GM18861 (cell line): ENCODE measurements around the gene SND1.
A peak's percentile ranks its signal among the peaks of the same experiment; 100 is the strongest.

Source experiments
- ATAC-seq: cut with Tn5 transposase; IDR thresholded peaks from one replicate; pipeline ENCODE4 v1.9.1; 2021; ENCODE audit not compliant: unreplicated experiment

Gene SND1

DNA sequence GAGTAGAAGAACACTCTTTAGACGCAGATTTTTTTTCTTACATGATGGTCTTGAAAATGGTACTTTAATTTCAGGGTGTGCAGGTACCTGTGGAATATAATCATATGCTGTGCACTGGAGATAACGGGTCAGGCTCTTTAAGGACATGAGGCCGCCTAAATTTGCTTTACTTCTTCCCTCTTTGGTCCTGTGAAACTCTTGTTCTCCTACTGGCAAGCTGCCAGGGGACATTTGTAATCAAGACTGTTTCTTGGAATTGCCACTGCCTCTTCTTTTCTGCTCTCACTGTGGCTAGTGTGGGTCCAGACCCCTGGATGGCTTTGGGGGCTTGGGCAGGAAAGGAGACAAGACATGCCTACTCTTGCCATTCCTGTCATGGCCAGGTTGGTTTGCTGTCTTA lies 146.0 kb downstream of the SND1 start:
- ATAC-seq = no peak

DNA sequence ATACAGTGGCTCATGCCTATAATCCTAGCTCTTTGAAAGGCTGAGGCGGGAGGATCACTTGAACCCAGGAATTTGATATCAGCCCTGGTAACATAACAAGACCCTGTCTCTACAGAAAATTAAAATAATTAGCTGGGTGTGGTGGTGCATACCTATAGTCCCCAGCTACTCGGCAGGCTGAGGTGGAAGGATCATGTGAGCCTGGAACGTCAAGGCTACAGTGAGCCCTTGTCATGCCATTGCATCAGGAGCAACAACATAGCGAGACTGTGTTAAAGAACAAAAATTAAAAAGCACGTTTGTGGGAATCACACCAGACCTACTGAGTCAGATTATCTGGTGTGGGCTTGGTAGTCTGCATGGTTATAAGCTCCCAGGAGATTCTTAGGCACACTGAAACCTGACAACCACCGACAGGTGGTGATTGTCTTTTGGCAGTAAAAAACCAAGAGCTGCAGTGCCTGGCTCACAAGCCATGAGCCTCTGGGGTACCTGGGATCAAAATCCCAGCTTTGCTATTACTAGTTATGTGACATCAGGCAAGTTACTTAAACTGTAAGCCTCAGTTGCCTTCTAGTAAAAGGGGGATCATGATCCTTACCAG lies 146.9 kb downstream of the SND1 start:
- ATAC-seq = no peak

- ATAC-seq = no peak
Measured at GRCh38 chr7:127799535-127800305, 147.7 kb downstream of the SND1 start.

DNA sequence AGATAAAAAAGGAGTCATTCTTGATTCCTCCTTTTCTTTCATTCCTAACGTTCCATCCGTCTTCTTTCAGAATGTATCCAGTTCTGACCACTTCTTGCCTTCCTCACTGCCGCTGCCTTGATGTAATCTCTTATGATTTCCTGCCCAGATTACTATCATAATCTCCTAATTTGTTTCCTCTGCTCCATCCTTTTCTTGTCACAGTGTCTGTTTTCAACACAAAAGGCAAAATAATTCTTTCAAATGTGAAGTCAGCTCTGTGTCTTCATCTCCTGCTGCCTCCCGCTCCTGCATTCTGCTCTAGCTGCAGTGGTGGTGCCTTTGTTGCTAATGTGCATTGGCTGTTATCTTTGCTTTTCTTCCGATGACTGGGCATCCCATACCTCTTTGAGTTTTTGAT lies 150.9 kb downstream of the SND1 start:
- no peak for ATAC-seq

GRCh38 chr7:127803626-127804025 lies 151.6 kb downstream of the SND1 start:
- no peak for ATAC-seq

- no peak for ATAC-seq
Measured at GRCh38 chr7:127807340-127807739, 155.3 kb downstream of the SND1 start.

GRCh38 chr7:127807829-127808228 lies 155.8 kb downstream of the SND1 start:
- ATAC-seq = no peak

- no peak for ATAC-seq
Measured at GRCh38 chr7:127809261-127809702, 157.3 kb downstream of the SND1 start.

- ATAC-seq = no peak
Measured at GRCh38 chr7:127810113-127810512, 158.1 kb downstream of the SND1 start.

GRCh38 chr7:127810696-127811660 lies 159.0 kb downstream of the SND1 start:
- no peak for ATAC-seq

DNA sequence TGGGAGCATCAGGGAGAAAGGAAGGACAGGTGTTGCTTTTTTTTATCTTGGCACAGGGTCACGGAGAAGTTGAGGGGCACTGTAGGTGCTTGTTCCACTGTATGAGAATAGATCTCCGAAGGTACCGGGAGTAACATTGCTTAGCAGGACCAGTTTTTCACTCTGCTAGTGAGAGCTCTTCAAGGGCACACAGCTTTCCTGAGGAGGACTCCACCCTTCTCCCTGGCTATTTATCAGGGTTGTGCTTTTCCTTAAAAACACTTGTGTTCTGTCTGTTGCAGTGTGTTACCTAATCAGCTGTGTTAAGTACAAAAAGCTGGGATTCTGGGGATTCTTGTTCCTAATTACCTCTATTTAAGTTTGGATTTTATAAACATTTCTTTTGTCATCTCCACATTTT lies 160.5 kb downstream of the SND1 start:
- no peak for ATAC-seq

DNA sequence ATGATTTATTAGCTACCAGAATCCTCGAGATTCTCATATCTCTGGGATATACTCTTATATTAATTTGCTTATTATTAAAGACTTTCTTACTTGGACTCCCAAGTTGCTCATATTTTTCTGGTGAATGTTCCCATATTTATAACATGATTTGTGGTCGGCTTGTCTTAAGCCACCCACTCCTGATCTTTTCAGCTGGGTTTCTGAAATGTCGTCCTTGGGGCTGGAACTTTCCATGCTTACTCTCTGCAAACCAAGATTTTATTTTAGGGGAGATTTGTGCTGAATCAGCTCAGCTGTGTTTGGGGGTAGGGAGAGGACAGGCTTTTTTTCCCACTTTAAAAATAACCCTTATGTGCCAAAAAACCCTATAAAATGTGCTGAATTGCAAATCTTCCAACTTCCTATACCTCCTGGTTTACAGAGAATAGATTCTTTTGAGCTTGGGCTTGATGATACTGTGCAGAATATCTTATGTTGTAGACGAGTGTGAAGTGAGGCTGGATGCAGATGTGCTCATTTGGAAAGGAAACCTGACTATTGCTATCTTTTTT lies 162.1 kb downstream of the SND1 start:
- no peak for ATAC-seq

DNA sequence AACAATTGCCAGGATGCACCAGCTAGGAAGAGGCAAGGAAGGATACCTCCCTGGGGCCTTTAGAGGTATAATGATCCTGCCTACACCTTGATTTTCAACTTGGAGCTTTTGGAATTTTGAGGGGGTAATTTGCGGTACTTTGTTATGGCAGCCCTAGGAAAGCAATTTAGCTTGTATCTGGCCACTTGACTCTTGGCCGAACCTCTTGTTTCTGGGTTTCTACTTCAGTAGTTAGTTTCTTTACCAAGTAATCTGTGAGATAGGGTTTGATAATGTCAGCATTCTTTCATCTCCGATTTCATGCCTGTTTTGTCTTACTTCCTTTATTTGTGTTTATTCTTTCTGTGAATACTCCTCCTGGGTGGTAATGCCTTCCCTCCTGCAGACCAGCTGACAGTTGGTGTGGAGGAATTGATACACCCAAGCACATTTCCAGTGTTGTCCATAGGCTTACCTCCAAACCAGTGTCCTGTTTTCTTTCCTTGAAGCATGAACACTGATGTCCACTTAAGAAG lies 163.7 kb downstream of the SND1 start:
- no peak for ATAC-seq

DNA sequence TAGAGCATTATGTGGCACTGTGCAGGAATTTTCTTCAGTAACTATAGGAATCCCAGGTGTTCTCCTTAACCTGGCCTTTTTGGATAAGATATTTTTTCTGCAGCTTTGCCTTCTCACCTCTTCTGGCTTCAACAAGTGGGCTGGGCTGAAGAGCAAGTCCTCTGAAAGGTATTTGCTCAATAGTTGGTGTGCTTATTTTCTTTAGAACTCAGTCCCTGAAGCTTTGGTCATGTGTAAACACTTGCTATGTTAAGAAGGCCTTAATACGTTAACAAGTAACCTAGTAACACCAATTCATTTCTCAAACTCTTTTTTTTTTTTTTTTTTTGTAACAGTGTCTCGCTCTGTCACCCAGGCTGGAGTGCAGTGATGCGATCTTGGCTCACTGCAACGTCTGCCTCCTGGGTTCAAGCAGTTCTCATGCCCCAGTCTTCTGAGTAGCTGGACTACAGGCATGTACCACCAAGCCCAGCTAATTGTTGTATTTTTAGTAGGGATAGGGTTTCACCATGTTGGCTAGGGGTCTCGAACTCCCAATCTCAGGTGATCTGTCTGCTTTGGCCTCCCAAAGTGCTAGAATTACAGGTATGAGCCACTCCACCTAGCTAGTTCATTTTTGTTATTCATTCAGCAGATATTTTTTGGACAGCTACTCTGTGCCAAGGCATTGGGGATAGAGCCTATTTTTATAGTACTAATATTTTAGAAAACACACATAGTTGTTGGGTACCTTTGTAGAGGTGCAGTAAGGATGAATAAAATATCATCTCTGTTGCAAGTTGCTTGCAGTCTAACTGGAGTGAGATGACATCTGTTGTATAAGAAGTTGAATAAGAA lies 164.6 kb downstream of the SND1 start:
- ATAC-seq = no peak

DNA sequence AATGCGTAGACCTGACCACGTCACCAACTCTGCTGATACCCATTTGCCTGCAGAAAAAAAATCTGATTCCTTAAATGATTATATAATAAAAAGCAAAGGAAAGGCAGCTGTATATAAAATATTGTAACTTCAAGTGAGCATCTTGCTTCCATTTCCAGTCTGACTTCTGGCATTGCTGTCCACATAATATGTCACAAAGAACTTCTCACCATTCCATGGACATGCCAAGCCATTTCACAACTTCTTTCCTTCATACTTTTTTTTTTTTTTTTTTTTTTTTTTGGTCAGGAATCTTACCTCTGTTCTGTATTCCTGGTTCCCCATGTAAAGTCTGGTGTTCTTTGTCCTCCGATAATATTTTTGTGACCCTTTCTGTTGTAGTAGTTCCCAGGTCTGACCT lies 165.5 kb downstream of the SND1 start:
- ATAC-seq = no peak

GRCh38 chr7:127818306-127818705 lies 166.3 kb downstream of the SND1 start:
- ATAC-seq = no peak

- peak; percentile 42 for ATAC-seq
Measured at GRCh38 chr7:127819975-127820731, 168.2 kb downstream of the SND1 start.

DNA sequence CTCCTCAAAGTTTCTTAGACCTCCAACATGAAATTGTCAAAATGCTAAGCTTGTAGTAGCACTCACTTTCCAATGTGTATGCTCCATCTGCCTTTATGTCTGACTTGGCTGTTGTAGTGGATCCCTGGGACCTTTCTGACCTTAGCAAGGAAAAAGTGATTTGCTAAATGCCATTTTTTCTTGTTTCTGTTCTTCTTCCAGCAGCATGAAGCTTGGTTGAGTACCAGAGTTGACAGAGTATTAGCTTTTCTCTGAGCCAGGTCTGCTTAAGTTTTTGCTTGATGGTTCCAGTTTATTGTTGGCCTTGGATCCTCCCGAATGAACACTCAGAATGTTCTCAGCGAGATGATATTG lies 168.7 kb downstream of the SND1 start:
- peak; percentile 7 for ATAC-seq

DNA sequence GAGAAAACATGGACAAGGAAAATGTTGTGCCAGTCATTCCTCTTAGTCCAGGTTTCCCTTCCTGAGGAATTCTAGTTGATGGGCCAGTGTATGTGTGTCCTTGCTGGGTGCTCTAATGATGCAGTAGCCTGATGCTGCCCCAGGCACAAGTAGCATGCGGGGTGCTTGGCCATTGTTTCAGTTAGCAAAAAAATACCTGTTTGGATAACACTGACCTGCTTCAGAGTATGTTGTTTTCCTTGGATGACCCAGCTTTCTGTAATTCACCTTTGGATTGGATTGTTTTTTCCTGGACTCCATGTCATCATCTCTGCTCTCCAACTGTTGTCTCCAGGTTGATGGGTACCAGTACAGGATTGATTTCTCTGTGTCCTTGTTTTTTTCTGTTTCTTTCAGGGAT lies 169.2 kb downstream of the SND1 start:
- ATAC-seq = no peak
